ENCODE measurements around the gene SLIT1. TPM values are rescaled to one million over a fixed set of nuclear protein-coding genes. Genes with fewer than 3 reads are reported as not detected.

The SLIT1 gene
- total RNA-seq, 2 donors from 2014 or later: 0.78 to 0.99 TPM

- no peaks in the 10 kb centered on the region for H3K4me1 ChIP-seq
- no peak overlapping the region for H3K4me3 ChIP-seq
- no peaks in the 10 kb centered on the region for H3K27me3 ChIP-seq
- TF ChIP-seq POLR2A (IDR thresholded peaks at IDR 0.05): no peak
- TF ChIP-seq CTCF (IDR thresholded peaks at IDR 0.05): no peak
- ATAC-seq (no peak), DNase-seq (no peak)
- WGBS, 2 donors: 49 to 55% methylated on average over 4 to 5 of the region's 5 CpGs
- intact Hi-C loops (cut with DNase I): no loop called here
- H3K36me3 ChIP-seq (replicated peaks in 1 of 2; ENCODE audit: insufficient read depth in 1 of 2, low read depth in 2 of 2): no peaks in the 10 kb centered on the region
- H3K9me3 ChIP-seq: no peaks in the 10 kb centered on the region
- H3K27ac ChIP-seq: no peak overlapping the region
Measured at GRCh38 chr10:97169063-97169462, 16.7 kb downstream of the SLIT1 start.

GRCh38 chr10:97168645-97169044 lies 17.1 kb downstream of the SLIT1 start:
- no peak for TF ChIP-seq POLR2A (IDR thresholded peaks at IDR 0.05)
- TF ChIP-seq CTCF (IDR thresholded peaks at IDR 0.05): no peak
- H3K36me3 ChIP-seq (replicated peaks in 1 of 2; ENCODE audit: insufficient read depth in 1 of 2, low read depth in 2 of 2): no peaks in the 10 kb centered on the region
- no peaks in the 10 kb centered on the region for H3K9me3 ChIP-seq
- no peaks in the 10 kb centered on the region for H3K27me3 ChIP-seq
- no peak overlapping the region for H3K4me3 ChIP-seq
- no peak overlapping the region for H3K27ac ChIP-seq
- no peaks in the 10 kb centered on the region for H3K4me1 ChIP-seq
- no peak for ATAC-seq
- intact Hi-C loops (cut with DNase I): no loop called here
- DNase-seq: no peak
- 69 to 75% methylated on average over 2 of the region's 2 CpGs for WGBS, 2 donors

GRCh38 chr10:97165499-97165898 lies 20.3 kb downstream of the SLIT1 start:
- no peak overlapping the region for H3K4me3 ChIP-seq
- H3K9me3 ChIP-seq: no peaks in the 10 kb centered on the region
- H3K4me1 ChIP-seq: no peaks in the 10 kb centered on the region
- intact Hi-C loops (cut with DNase I): no loop called here
- no peak for DNase-seq
- no peaks in the 10 kb centered on the region for H3K36me3 ChIP-seq (replicated peaks in 1 of 2; ENCODE audit: insufficient read depth in 1 of 2, low read depth in 2 of 2)
- no peak overlapping the region for H3K27ac ChIP-seq
- 83 to 84% methylated on average over 8 of the region's 8 CpGs for WGBS, 2 donors
- ATAC-seq: no peak
- no peak for TF ChIP-seq POLR2A (IDR thresholded peaks at IDR 0.05)
- TF ChIP-seq CTCF (IDR thresholded peaks at IDR 0.05): no peak
- H3K27me3 ChIP-seq: no peaks in the 10 kb centered on the region

GRCh38 chr10:97163781-97164501 lies 21.8 kb downstream of the SLIT1 start:
- no peaks in the 10 kb centered on the region for H3K4me1 ChIP-seq
- H3K27ac ChIP-seq: no peak overlapping the region
- intact Hi-C loops (cut with DNase I): no loop called here
- H3K9me3 ChIP-seq: no peaks in the 10 kb centered on the region
- WGBS, 2 donors: 60 to 70% methylated on average over 10 to 13 of the region's 17 CpGs
- DNase-seq: no peak
- H3K4me3 ChIP-seq: no peak overlapping the region
- ATAC-seq: no peak
- no peak for TF ChIP-seq POLR2A (IDR thresholded peaks at IDR 0.05)
- no peak for TF ChIP-seq CTCF (IDR thresholded peaks at IDR 0.05)
- no peaks in the 10 kb centered on the region for H3K36me3 ChIP-seq (replicated peaks in 1 of 2; ENCODE audit: insufficient read depth in 1 of 2, low read depth in 2 of 2)
- H3K27me3 ChIP-seq: no peaks in the 10 kb centered on the region

- no peak for ATAC-seq
- TF ChIP-seq POLR2A (IDR thresholded peaks at IDR 0.05) (no peak), CTCF (IDR thresholded peaks at IDR 0.05) (no peak)
- WGBS, 2 donors: 74% methylated on average over 7 of the region's 7 CpGs; no CpG with 5 or more reads in 1 of the 2 donors
- H3K27me3 ChIP-seq: no peaks in the 10 kb centered on the region
- H3K4me1 ChIP-seq: no peaks in the 10 kb centered on the region
- intact Hi-C loops (cut with DNase I): no loop called here
- no peaks in the 10 kb centered on the region for H3K36me3 ChIP-seq (replicated peaks in 1 of 2; ENCODE audit: insufficient read depth in 1 of 2, low read depth in 2 of 2)
- no peak overlapping the region for H3K4me3 ChIP-seq
- DNase-seq: no peak
- no peak overlapping the region for H3K27ac ChIP-seq
- H3K9me3 ChIP-seq: no peaks in the 10 kb centered on the region
Measured at GRCh38 chr10:97163181-97163580, 22.6 kb downstream of the SLIT1 start.

All from body of pancreas (tissue), 4 donors.